AG04450 (cell line): Measurements from ENCODE around the gene SH3D21. TPM values are rescaled to one million over a fixed set of nuclear protein-coding genes. Genes with fewer than 3 reads are reported as not detected.

ENCODE experiments used
- CTCF ChIA-PET: fragments of 300-600, 350-600 bp; formaldehyde crosslinking; extraction: SDS; loops from one replicate; lab custom pipeline; 2022; ENCODE audit warnings: antibody characterized with exemption, inconsistent platforms; lab: Charles Lee
- POLR2A ChIA-PET: fragments of 350-600 bp; formaldehyde crosslinking; extraction: SDS; loops from one replicate; lab custom pipeline; 2021; ENCODE audit warnings: antibody characterized with exemption, inconsistent platforms; lab: Yijun Ruan, JAX
- DNase-seq: peaks from one replicate; pipeline ENCODE4 v3.0.0-alpha.2; 2011; ENCODE audit warnings: low read depth, low spot score
- H3K27ac ChIP-seq: one replicate; pipeline ENCODE4 v1.5.1; 2012; ENCODE audit warnings: low read depth, low read length, control low read depth
- H3K27me3 ChIP-seq: one replicate; pipeline ENCODE4 v1.6.0; 2012; ENCODE audit warnings: low read length; ENCODE audit not compliant: control insufficient read depth, insufficient read depth
- H3K4me3 ChIP-seq: 2 replicates; pipeline ENCODE4 v1.5.1; 2011; ENCODE audit warnings: mild to moderate bottlenecking, low read depth, low read length, control low read depth
- H3K9me3 ChIP-seq: 2 replicates; pipeline ENCODE4 v1.5.1; 2012; ENCODE audit warnings: low read length; ENCODE audit not compliant: control insufficient read depth, insufficient read depth
- CTCF ChIP-seq: IDR thresholded peaks from 2 replicates; pipeline ENCODE4 v1.5.1; 2011; ENCODE audit warnings: low read depth, low read length, control low read depth, inconsistent platforms
- polyA plus RNA-seq: library from polyadenylated mRNA; depleted of rRNA; stranded (reverse); fragments of >200 nt; gene quantifications from 2 replicates; pipeline ENCODE4 v1.2.3, GENCODE V29; 2011

SH3D21 gene
- polyA plus RNA-seq, 1 experiment, result 1.3 TPM

- POLR2A ChIA-PET, result interaction anchor here (0.6 to 1.0 kb wide), 4 partner anchors 38 to 136 kb away, joined by 3 to 8 read pairs (median 4); partner anchors contain the start of genes EVA1B, MAP7D1 and TRAPPC3
- TF ChIP-seq CTCF, result peak; percentile 74
- H3K27me3 ChIP-seq, result no peaks in the 10 kb centered on the region
- CTCF ChIA-PET, result interaction anchor here (0.6 to 4.2 kb wide), 61 partner anchors 9 to 277 kb away, joined by 3 to 62 read pairs (median 4); partner anchors contain the start of genes MAP7D1, SH3D21, THRAP3 and TRAPPC3
- DNase-seq, result peak; percentile 81
- no peak overlapping the region for H3K4me3 ChIP-seq
- no peaks in the 10 kb centered on the region for H3K9me3 ChIP-seq
- H3K27ac ChIP-seq, result no peak overlapping the region
Observed at GRCh38 chr1:36285443-36286101, 20.6 kb upstream of the SH3D21 start.

- DNase-seq, result no peak
- ChIA-PET CTCF (interaction anchor here (1.0 to 4.2 kb wide), 12 partner anchors 13 to 187 kb away, joined by 3 to 62 read pairs (median 8); partner anchors contain the start of gene TRAPPC3), POLR2A (interaction anchor here (0.6 kb wide), 2 partner anchors 13 to 137 kb away, joined by 4 to 5 read pairs; no protein-coding TSS in a partner anchor)
Observed at GRCh38 chr1:36286802-36287201, 19.4 kb upstream of the SH3D21 start.

GRCh38 chr1:36287595-36287994, 18.6 kb upstream of the SH3D21 start:
- TF ChIP-seq CTCF, result no peak
- Histone ChIP-seq H3K27ac (no peak overlapping the region), H3K4me3 (no peak overlapping the region), H3K27me3 (no peaks in the 10 kb centered on the region), H3K9me3 (no peaks in the 10 kb centered on the region)
- ChIA-PET POLR2A (no interaction called here), CTCF (interaction anchor here (0.8 to 4.2 kb wide), 9 partner anchors 12 to 188 kb away, joined by 3 to 62 read pairs (median 7); partner anchors contain the start of gene TRAPPC3)
- no peak for DNase-seq

More at GRCh38 chr1:36286802-36287201, 19.4 kb upstream of the SH3D21 start:
- H3K27me3 ChIP-seq, result no peaks in the 10 kb centered on the region
- H3K4me3 ChIP-seq, result no peak overlapping the region
- H3K27ac ChIP-seq, result no peak overlapping the region
- no peaks in the 10 kb centered on the region for H3K9me3 ChIP-seq
- TF ChIP-seq CTCF, result no peak

DNA sequence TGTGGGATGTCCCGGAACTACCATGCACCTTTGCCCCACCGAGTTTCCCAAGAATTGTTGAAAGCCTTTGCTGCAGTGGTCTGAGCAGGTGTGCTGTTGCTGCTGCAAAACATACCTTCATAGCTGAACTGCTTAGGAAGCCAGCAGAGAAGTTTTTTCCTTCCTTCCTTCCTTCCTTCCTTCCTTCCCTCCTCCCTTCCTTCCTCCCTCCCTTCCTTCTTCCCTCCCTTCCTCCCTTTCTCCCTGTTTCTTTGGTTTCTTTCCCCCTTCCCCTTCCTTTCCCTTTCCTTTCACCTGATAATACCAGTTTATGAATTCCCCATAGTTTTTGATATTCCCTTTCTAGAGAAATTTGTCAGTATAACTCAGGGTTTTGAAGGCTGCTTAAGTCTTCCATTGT, 10.8 kb upstream of the SH3D21 start:
- ChIA-PET CTCF (interaction anchor here (0.6 to 3.2 kb wide), 3 partner anchors 10 to 41 kb away, joined by 3 to 14 read pairs (median 4); no protein-coding TSS in a partner anchor), POLR2A (interaction anchor here (0.6 to 0.7 kb wide), 2 partner anchors 66 to 91 kb away, joined by 3 to 4 read pairs; no protein-coding TSS in a partner anchor)
- no peaks in the 10 kb centered on the region for H3K27me3 ChIP-seq
- H3K27ac ChIP-seq, result no peak overlapping the region
- no peak overlapping the region for H3K4me3 ChIP-seq
- H3K9me3 ChIP-seq, result no peaks in the 10 kb centered on the region
- no peak for DNase-seq
- no peak for TF ChIP-seq CTCF

- CTCF ChIA-PET, result interaction anchor here (1.5 to 3.2 kb wide), 2 partner anchors 12 to 13 kb away, joined by 3 to 14 read pairs; no protein-coding TSS in a partner anchor
Observed at GRCh38 chr1:36297062-36297461, 9.1 kb upstream of the SH3D21 start.

More at GRCh38 chr1:36297062-36297461, 9.1 kb upstream of the SH3D21 start:
- no peak for DNase-seq
- Histone ChIP-seq H3K9me3 (no peaks in the 10 kb centered on the region), H3K4me3 (no peak overlapping the region), H3K27ac (no peak overlapping the region), H3K27me3 (no peaks in the 10 kb centered on the region)
- POLR2A ChIA-PET, result interaction anchor here (0.7 kb wide), 2 partner anchors 22 to 69 kb away, joined by 4 read pairs; no protein-coding TSS in a partner anchor
- TF ChIP-seq CTCF, result no peak
